Right atrium auricular region (tissue), 2 donors: ENCODE measurements around the gene PRKCB. TPM values are rescaled to one million over a fixed set of nuclear protein-coding genes. Genes with fewer than 3 reads are reported as not detected.

Experiments used
- DNase-seq: peaks from one replicate; pipeline ENCODE4 v3.0.0-alpha.2; 2019; ENCODE audit warnings: low spot score
- H3K27ac ChIP-seq, 2 donors: fragments of 200-600 bp; sonication (generic); 1 replicate in 1 of 2; 2 replicates in 1 of 2; pipeline ENCODE4 v1.5.1; 2016 to 2019
- H3K27me3 ChIP-seq, 2 donors: fragments of 200-600 bp; sonication (generic); one replicate each; pipeline versions ENCODE4 v1.5.1 to v1.6.0; 2017 to 2019
- H3K36me3 ChIP-seq: fragments of 200-600 bp; sonication (generic); one replicate; pipeline ENCODE4 v1.5.1; 2016
- H3K4me1 ChIP-seq, 2 donors: fragments of 200-600 bp; sonication (generic); one replicate each; pipeline versions ENCODE4 v1.5.1 to v1.6.0; 2017 to 2019
- H3K4me3 ChIP-seq, 2 donors: fragments of 200-600 bp; sonication (generic); 1 replicate in 1 of 2; 2 replicates in 1 of 2; pipeline ENCODE4 v1.5.1; 2017 to 2019; ENCODE audit warnings: mild to moderate bottlenecking in 1 of 2, moderate library complexity in 1 of 2
- H3K9me3 ChIP-seq, 2 donors: fragments of 200-600 bp; sonication (generic); one replicate each; pipeline ENCODE4 v1.5.1; 2019
- CTCF ChIP-seq, 2 donors: fragments of 200-600 bp; sonication (generic); IDR thresholded peaks; one replicate each; pipeline ENCODE4 v1.5.1; 2019; ENCODE audit warnings: antibody characterized with exemption in 2 of 2
- total RNA-seq, 2 donors: library from RNA; depleted of rRNA; stranded (reverse); fragments of >200 nt; gene quantifications; one replicate each; pipeline ENCODE4 v1.1.0, GENCODE V29; 2016

PRKCB gene
- total RNA-seq, 2 donors from 2014 or later = 0.93 to 3.1 TPM

GRCh38 chr16:24139282-24139681, 303.5 kb downstream of the PRKCB start:
- DNase-seq = no peak
- no peak for TF ChIP-seq CTCF (IDR thresholded peaks at IDR 0.05)
- no peaks in the 10 kb centered on the region for H3K4me1 ChIP-seq
- H3K36me3 ChIP-seq = no peaks in the 10 kb centered on the region
- no peak overlapping the region for H3K27ac ChIP-seq
- no peaks in the 10 kb centered on the region for H3K27me3 ChIP-seq
- H3K4me3 ChIP-seq = no peak overlapping the region
- H3K9me3 ChIP-seq = no peaks in the 10 kb centered on the region

GRCh38 chr16:24140730-24141129, 304.9 kb downstream of the PRKCB start:
- no peaks in the 10 kb centered on the region for H3K36me3 ChIP-seq
- no peaks in the 10 kb centered on the region for H3K4me1 ChIP-seq
- no peak for TF ChIP-seq CTCF (IDR thresholded peaks at IDR 0.05)
- H3K27ac ChIP-seq = no peak overlapping the region
- no peak overlapping the region for H3K4me3 ChIP-seq
- H3K9me3 ChIP-seq = no peaks in the 10 kb centered on the region
- H3K27me3 ChIP-seq = no peaks in the 10 kb centered on the region
- no peak for DNase-seq

DNA sequence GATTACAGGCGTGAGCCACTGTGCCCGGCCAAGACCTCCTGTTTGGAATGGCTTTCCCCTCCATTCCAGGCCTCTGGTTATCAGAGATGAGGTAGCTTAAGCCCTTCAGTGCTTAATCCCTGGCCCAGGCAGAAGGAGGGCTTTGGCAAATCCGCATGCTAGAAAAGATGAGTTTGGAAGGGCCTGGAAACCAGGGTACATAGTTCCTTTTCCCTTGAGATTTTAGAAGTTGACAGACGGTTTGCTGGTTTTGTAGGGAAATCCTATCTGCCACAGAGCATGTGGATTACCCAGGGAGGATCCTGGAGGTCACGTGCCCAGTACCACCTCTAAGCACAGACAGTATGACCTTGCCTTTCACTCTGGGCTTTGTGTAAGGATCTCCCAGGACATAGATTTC, 305.7 kb downstream of the PRKCB start:
- Histone ChIP-seq H3K4me3 (no peak overlapping the region), H3K9me3 (no peaks in the 10 kb centered on the region), H3K27ac (no peak overlapping the region), H3K36me3 (no peaks in the 10 kb centered on the region), H3K27me3 (no peaks in the 10 kb centered on the region), H3K4me1 (no peaks in the 10 kb centered on the region)
- TF ChIP-seq CTCF (IDR thresholded peaks at IDR 0.05) = no peak
- DNase-seq = no peak

DNA sequence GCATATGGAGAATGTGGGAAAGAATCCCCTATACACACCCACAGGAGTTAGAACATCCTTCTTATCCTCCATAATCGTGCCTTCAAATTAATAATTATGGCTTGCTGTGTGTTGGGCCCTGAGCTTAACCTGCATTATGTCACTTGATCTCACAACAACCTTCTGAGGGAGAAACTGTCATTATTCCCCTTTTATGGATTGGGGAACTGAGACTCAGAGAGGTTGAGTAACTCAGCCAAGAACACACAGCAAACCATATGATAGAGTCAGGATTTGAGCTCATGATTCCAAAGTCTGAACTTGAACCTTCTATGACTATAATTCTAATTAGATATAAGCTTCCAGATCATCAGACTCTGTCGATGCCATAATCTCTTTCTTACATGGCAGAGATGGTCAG, 306.1 kb downstream of the PRKCB start:
- no peaks in the 10 kb centered on the region for H3K9me3 ChIP-seq
- H3K27me3 ChIP-seq = no peaks in the 10 kb centered on the region
- H3K27ac ChIP-seq = no peak overlapping the region
- TF ChIP-seq CTCF (IDR thresholded peaks at IDR 0.05) = no peak
- no peaks in the 10 kb centered on the region for H3K4me1 ChIP-seq
- no peaks in the 10 kb centered on the region for H3K36me3 ChIP-seq
- DNase-seq = no peak
- H3K4me3 ChIP-seq = no peak overlapping the region

DNA sequence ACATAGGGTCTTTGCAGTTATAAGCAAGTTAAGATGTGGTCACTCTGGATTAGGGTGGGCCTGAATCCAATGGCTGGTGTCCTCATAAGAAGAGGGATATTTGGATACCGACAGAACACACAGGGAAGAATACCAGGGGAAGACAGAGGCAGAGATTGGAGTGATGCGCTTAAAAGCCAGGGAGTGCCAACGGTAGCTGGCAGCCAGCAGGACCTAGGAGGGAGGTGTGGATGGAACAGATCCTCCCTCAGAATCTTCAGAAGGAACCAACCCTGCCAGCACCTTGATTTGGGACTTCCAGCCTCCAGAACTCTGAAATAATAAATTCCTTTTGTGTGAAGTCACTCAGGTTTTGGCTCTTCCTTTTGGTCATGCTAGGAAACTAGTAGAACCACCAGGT, 310.1 kb downstream of the PRKCB start:
- no peak overlapping the region for H3K4me3 ChIP-seq
- no peaks in the 10 kb centered on the region for H3K9me3 ChIP-seq
- DNase-seq = no peak
- no peaks in the 10 kb centered on the region for H3K36me3 ChIP-seq
- H3K27me3 ChIP-seq = no peaks in the 10 kb centered on the region
- H3K4me1 ChIP-seq = no peaks in the 10 kb centered on the region
- H3K27ac ChIP-seq = peak overlapping the region in 1 of 2 donors; percentile 37
- no peak for TF ChIP-seq CTCF (IDR thresholded peaks at IDR 0.05)

DNA sequence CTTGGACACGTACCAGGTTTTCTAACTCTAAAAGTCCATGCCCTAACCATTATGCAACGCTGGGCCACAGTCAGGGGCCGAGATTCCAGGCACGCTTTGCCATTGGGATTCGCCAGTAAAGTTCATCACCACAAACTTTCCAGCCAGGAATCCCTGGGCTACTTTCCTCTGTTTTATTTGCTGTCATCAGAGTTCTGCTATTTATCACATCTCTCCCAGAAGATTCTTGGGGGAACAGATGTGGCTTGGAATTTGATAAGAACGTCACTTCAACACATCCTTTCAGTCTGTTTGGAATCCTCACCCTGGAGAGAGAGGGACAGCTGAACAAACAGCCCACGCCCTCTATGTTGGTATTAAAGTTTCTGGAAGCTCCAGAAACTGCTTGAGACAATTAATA, 310.7 kb downstream of the PRKCB start:
- Histone ChIP-seq H3K4me3 (no peak overlapping the region), H3K9me3 (no peaks in the 10 kb centered on the region), H3K27ac (peak overlapping the region in 1 of 2 donors; percentile 37), H3K4me1 (no peaks in the 10 kb centered on the region), H3K27me3 (no peaks in the 10 kb centered on the region), H3K36me3 (no peaks in the 10 kb centered on the region)
- TF ChIP-seq CTCF (IDR thresholded peaks at IDR 0.05) = no peak
- DNase-seq = no peak
